Neural crest cell (in vitro differentiated cells): ENCODE measurements around the gene PFKFB3. TPM values are rescaled to one million over a fixed set of nuclear protein-coding genes. Genes with fewer than 3 reads are reported as not detected.

Experiments
- DNase-seq: peaks from one replicate; pipeline ENCODE4 v3.0.0; 2021; ENCODE audit warnings: low read depth, mixed read lengths, low spot score
- H3K27ac Mint-ChIP-seq: one replicate; pipeline ENCODE4 v1.8.0; 2021; ENCODE audit warnings: mild to moderate bottlenecking, mixed read lengths; ENCODE audit not compliant: unreplicated experiment
- H3K27me3 Mint-ChIP-seq: 2 replicates; pipeline ENCODE4 v1.8.0; 2021; ENCODE audit warnings: low read depth, mild to moderate bottlenecking, mixed read lengths
- H3K36me3 Mint-ChIP-seq: 2 replicates; pipeline ENCODE4 v1.8.0; 2021; ENCODE audit warnings: low read depth, mild to moderate bottlenecking, mixed read lengths
- H3K4me1 Mint-ChIP-seq: 2 replicates; pipeline ENCODE4 v1.8.0; 2021; ENCODE audit warnings: mixed read lengths
- H3K4me3 Mint-ChIP-seq: one replicate; pipeline ENCODE4 v1.8.0; 2021; ENCODE audit warnings: mild to moderate bottlenecking, mixed read lengths
- H3K9me3 Mint-ChIP-seq: 2 replicates; pipeline ENCODE4 v1.8.0; 2021; ENCODE audit warnings: mixed read lengths
- CTCF ChIP-seq: fragments of 200-600 bp; sonication (generic); conservative IDR thresholded peaks from 2 replicates; pipeline ENCODE4 v1.5.0; 2021; ENCODE audit warnings: antibody characterized with exemption, mild to moderate bottlenecking
- total RNA-seq: library from RNA; stranded (reverse); gene quantifications from 2 replicates; pipeline ENCODE4 v1.2.1, GENCODE V29; 2021

Gene PFKFB3
- total RNA-seq, 1 donor from 2014 or later, result 36.7 TPM

GRCh38 chr10:6298428-6298827 is 95.7 kb downstream of the PFKFB3 start:
- Mint-ChIP-seq H3K36me3 (no peaks in the 10 kb centered on the region), H3K4me3 (no peak overlapping the region), H3K27ac (no peak overlapping the region), H3K9me3 (peaks cover 12% of the 10 kb centered on the region), H3K27me3 (peaks cover 2% of the 10 kb centered on the region), H3K4me1 (peaks cover 18% of the 10 kb centered on the region)
- DNase-seq, result no peak
- TF ChIP-seq CTCF, result no peak

GRCh38 chr10:6299234-6299633 is 96.5 kb downstream of the PFKFB3 start:
- H3K27me3 Mint-ChIP-seq, result peaks cover 2% of the 10 kb centered on the region
- H3K4me1 Mint-ChIP-seq, result peaks cover 18% of the 10 kb centered on the region
- no peak for DNase-seq
- no peak for TF ChIP-seq CTCF
- no peaks in the 10 kb centered on the region for H3K36me3 Mint-ChIP-seq
- H3K9me3 Mint-ChIP-seq, result peaks cover 6% of the 10 kb centered on the region
- H3K27ac Mint-ChIP-seq, result no peak overlapping the region
- H3K4me3 Mint-ChIP-seq, result no peak overlapping the region

GRCh38 chr10:6299743-6300105 is 97.0 kb downstream of the PFKFB3 start:
- Mint-ChIP-seq H3K4me1 (peaks cover 18% of the 10 kb centered on the region), H3K4me3 (no peak overlapping the region), H3K27ac (no peak overlapping the region), H3K9me3 (peaks cover 5% of the 10 kb centered on the region), H3K36me3 (no peaks in the 10 kb centered on the region), H3K27me3 (peaks cover 2% of the 10 kb centered on the region)
- no peak for TF ChIP-seq CTCF
- DNase-seq, result no peak

GRCh38 chr10:6300106-6300783 is 97.5 kb downstream of the PFKFB3 start:
- Mint-ChIP-seq H3K9me3 (peaks cover 2% of the 10 kb centered on the region), H3K27me3 (peaks cover 2% of the 10 kb centered on the region), H3K36me3 (no peaks in the 10 kb centered on the region), H3K4me1 (peaks cover 18% of the 10 kb centered on the region), H3K27ac (no peak overlapping the region), H3K4me3 (no peak overlapping the region)
- no peak for TF ChIP-seq CTCF
- no peak for DNase-seq

GRCh38 chr10:6300784-6301460 is 98.2 kb downstream of the PFKFB3 start:
- H3K4me3 Mint-ChIP-seq, result no peak overlapping the region

More at GRCh38 chr10:6300784-6301460, 98.2 kb downstream of the PFKFB3 start:
- Mint-ChIP-seq H3K27me3 (peaks cover 2% of the 10 kb centered on the region), H3K4me1 (peaks cover 18% of the 10 kb centered on the region), H3K27ac (no peak overlapping the region), H3K9me3 (peaks cover 2% of the 10 kb centered on the region), H3K36me3 (no peaks in the 10 kb centered on the region)
- DNase-seq, result no peak
- TF ChIP-seq CTCF, result no peak
